ENCODE data around the gene AUH.
A peak's percentile ranks its signal among the peaks of the same experiment; 100 is the strongest.
"Not testable (repeated sequence)": the region's sequence is repeated elsewhere in the genome, so short reads cannot be mapped to it uniquely, and the experiment has no call there.

Gene AUH

DNA sequence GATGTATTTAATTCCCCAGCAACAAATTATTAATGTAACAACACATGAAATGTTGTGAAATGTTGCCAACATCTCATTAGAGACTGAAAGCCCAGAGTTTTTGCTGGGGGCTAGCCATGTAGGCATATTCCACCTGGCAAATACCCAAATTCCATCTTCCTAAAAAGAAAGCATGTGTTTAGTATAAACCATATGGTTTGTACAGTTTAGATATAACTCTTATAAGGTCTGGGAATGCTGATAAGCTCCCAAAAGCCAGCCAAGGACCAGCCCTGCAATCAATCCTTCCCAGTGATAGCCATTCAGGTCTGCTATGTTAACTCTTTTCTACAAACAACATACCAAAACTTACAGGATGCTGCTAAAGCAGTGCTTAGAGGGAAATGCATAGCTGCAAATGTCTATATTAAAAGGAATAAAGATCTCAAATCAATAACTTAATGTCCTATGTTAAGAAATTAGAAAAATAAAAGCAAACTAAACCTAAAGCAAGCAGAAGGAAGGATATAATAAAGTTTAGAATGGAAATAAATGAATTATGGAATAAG is 158.9 kb downstream of the AUH start:
- DNase-seq, result no peak

DNA sequence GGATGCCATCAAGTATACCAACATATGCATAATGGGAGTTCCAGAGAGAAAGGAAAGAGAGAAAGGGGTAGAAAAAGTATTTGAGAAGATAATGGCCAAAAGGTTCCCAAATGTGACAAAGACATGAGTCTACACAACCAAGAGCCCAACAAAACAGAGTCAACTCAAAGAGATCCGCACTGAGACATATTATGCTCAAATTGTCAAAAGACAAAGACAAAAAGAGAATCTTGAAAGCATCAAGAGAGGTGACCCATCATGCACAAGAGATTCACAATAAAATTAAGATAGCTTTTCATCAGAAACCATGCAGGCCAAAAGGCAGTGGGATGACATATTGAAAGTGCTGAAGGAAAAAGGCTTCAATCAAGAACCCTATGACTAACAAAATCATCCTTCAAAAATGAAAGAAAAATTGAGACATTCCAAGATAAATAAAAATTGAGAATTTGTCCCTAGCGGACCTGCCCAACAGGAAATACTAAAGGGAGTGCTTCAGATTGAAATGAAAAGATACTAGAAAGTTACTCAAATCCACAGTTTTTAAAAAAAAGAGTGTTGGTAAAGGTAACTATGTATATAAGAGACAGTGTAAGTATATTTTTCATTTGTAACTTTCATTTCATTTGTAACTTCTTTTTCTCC is 160.9 kb downstream of the AUH start:
- no peak for DNase-seq

DNA sequence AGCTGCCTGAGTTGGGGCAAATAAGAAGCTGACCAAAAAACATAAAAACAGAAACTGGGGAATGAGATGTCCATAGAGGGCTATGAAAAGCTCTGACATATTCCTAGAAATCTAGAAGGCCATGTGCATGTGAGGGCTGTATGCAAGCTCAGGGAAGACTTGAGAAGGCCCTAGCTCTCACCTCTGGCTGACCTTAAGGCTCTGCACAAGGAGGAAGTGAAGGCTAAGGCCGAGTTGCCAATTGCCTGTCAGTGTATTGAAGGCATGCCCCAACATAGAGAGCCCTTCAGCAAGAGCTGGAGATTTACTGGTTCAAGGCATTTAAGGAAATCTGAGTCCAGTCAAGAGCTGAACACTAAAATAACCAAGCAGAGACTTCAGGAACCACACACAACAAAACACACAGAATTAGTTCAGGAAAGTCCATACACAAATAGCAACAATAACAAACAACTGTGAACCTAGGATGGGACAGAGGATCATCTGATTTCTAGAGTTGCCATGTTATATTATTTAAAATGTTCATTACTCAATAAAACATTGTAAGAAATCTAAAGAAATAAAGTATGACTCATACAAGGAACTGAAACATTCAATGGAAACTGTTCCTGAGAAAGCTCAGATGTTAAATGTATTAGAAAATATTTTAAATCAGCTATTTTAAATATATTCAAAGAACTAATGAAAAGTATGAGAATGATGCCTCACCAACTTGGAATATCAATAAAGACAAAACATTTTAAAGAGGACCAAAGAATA is 161.8 kb downstream of the AUH start:
- no peak for DNase-seq

DNA sequence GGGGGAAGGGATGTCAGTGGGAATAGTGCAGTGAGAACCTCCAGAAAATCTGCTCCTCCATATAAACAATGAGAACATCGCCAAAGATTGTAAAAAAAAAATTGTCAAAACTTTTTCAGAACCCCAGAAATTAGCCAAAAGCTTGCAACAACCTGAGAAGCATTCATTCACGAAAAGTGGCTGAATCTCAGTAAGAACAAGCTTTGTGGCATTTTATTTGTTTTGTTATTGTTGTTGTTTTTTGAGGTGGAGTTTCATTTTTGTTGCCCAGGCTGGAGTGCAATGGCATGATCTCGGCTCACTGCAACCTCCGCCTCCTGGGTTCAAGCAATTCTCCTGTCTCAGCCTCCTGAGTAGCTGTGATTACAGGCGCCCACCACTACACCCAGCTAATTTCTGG is 162.8 kb downstream of the AUH start:
- DNase-seq, result not testable (repeated sequence)

DNA sequence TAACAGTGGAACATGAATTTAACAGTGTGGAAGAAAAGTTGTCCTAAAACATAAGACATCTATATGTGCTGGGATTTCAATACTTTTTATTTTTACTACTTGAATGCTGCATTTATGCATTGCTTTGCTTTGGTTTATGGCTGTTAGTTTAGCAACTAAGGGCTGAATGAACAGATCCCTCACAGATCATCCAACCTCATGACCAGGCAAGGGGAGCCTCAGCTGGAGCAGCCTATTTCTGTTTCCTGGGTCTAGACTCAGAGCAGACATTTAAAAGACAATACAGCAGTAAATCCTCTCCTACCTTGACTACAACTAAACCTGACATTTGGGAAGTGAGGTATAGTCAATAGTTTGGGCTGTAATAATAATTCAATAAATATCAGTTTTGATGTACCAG is 163.3 kb downstream of the AUH start:
- no peak for DNase-seq

DNA sequence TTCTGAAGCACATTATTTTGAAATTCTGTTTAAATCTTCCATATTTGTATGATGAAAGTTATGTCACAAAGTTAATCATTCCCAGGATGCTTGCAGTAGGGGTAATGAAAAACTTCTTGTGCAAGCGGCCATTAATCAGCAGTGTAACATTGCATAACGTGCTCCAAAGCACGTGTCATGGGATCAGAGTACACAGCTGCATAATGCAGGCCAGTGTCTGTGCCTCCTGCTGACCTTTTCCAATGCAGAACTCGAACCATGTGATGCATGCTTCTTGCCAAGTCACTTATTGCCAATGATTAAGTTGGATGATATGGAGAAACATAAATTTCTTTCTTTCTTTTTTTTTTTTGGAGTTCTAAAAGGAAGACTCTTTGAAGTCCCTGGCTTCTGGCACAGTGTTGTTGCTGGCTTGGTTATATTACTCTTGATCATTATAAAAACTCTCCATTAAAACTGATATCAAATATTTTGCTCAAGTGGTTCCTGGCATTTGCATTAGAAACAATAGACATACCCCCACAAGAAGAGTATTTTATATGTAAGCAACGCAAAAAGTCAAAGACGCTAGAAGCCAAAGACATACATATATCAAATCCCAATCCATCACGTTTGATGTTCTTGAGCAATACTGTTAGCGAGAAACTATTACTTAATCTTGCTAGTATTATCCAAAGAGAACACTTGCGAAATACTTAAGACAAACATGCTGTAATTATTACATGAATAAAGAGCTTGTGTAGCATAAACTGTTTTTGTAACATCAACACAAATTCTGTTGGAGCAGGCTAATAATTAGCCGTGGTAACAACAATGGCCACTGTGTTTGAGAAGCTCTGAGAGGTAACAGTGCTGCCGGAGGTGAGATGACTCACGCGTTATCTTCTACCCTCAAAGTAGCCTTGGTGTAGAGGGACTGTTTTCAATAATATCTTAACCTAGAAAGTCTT is 164.2 kb downstream of the AUH start:
- DNase-seq, result no peak

DNA sequence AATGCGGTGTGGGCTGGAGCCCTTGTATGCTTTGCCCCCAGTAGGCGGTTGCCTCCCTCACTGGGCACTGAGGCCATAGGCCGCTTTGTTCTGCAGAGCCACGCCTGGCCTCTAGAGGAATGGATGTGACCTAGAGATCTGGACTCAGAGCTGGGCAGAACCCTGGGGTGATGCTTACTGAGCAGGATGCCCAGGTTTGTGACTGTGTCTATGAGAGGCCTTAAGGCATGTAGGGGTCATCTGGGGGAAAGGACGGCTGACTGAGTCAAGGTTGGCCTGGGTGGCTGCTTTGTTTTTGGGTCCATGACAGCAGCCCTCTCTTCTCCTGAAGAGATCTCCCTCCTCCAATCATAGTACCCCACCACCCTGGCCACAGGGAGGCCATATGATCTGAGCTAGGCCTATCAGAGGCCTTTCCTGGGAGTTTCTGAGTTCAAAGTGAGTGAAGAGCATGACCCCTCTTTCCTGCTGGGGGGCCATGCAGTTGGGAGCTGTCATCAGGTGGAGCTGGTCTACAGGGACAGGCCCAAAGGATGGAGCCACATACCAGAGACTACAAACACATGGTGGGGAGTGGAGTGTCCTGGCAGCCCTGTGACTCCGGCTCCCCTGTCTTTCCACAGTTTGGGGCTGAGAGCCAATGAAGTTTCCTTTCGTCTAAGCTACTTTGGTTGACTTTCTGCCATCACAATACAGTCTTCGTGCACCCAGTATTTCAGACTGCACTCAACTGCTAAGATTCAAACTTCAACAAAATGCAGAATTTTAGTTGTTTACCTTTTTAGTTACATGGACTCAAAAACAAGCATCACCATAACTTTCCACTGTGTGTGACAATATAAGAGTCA is 165.4 kb downstream of the AUH start:
- DNase-seq, result no peak

DNA sequence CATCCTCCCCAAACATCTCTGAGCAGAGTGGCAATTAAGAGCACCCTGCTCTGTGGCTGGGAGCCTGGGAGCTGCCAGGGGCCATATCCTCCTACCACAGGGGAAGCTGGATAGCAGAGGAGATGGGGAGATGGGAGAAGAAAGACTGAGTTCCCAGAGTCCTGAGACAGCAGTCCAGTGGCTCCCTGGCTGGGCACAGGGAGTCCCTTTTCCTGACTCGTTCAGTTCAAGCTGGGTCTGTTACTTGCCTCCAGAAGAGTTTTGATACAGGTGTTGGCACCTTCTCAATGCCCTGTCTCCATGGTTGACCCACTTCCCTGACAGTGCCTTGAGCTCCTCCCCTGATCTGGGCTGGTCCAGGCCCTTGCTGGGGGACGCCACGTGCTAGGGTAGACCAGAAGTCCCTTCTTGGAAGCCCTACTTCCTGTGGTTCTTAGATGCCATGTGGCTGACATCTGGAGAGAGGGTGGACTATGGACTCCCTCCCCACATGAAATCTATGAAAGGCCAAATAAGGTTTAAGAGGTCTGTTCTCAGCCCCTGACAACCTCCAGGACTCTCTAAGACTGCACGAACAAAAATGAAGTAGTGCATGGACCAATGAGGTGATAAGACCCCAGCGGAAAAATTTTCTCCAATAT is 166.2 kb downstream of the AUH start:
- no peak for DNase-seq

DNA sequence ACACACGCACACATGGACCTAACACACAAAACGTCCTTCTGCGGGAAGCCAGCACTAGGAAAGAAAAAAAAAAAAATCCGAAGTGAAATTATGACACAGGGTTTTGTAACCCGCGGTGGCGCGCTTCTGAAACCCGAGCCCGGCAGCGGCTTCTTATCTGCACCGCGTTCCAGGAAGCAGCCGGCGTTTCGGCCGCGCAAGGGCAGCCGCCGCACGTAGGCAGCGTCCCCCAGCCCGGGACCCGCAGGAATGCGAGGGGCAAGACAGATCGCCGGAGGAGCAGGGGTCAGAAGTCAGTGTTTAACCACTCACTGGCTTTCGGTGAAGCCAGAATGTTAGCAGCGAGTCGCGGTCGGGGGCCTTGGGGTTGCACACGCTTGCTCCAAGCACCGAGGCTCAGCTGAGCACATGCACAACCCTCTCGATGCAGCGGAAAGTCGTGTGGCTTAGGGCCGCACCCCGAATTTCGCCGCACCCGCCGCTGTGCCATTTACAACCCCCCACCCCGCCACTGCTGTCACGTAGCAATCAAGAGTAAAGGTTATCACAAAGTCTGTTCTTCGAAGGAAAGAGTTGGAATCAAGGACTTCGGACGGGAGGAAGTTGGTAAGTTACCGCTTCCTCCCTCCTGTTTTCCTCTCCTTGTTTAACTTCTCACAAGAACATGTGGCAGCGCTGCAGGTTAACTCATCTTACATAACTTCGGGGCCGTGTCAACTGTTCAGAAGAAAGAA is 167.9 kb downstream of the AUH start:
- peak; percentile 31 for DNase-seq

DNA sequence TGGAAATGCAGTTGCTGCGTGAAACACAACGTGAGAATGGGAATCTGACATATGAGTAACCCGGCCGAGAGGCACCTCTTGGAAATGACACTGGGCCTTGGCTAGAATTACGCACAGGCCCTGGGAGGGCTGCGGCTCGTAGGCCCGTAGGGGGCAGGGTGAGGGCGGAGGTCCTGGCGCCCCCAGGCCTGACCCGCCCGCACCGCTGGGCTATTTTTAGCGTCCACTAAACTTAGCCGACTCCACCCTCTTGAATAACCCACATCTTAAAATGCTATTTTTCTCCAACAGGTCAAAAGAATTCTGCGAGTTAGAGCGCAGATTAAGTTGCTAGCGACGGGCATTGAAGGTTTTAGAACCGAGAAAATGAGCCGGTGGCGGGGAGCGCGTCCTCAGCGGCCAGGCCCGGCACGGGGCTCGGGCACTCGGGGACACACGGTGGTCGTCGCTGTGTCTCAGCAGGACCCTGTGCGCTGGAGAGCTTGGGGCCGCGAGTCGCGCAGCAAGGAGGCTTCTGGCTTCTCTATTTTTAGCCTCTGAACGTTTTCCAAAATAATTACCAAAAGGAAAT is 168.5 kb downstream of the AUH start:
- DNase-seq, result peak; percentile 54

DNA sequence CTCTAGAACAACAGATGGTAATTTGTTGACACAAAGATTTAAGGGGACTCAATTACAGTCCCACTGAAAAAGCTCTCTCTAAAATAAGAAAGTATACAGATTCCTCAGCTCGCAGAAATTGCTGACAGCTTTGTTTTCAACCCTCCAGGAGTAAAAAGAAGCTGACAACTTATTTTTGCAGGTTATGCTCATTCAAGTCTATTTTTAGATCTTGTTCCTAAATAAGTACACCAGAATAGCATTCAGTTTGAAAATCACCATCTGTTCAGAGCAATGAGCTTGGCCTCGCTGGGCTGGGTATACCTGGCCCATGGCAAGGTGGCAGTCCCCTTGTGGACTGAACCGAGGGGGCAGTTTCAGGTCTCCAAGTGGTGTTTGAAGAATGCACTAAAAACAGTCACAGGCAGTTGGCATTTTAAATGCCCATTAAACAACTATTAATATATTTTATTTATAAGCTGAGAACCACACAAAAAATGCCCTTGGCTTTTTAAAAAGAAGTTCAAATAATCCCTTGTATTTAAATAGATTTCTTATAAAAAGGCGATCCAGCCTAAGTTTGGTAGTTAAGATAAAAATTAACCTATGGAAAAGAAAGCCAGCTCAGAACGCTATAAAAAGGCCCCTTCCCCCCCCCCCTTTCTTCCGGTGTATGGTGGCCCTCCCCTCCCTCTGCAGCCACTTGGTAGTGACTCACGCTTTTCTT is 169.2 kb downstream of the AUH start:
- no peak for DNase-seq

DNA sequence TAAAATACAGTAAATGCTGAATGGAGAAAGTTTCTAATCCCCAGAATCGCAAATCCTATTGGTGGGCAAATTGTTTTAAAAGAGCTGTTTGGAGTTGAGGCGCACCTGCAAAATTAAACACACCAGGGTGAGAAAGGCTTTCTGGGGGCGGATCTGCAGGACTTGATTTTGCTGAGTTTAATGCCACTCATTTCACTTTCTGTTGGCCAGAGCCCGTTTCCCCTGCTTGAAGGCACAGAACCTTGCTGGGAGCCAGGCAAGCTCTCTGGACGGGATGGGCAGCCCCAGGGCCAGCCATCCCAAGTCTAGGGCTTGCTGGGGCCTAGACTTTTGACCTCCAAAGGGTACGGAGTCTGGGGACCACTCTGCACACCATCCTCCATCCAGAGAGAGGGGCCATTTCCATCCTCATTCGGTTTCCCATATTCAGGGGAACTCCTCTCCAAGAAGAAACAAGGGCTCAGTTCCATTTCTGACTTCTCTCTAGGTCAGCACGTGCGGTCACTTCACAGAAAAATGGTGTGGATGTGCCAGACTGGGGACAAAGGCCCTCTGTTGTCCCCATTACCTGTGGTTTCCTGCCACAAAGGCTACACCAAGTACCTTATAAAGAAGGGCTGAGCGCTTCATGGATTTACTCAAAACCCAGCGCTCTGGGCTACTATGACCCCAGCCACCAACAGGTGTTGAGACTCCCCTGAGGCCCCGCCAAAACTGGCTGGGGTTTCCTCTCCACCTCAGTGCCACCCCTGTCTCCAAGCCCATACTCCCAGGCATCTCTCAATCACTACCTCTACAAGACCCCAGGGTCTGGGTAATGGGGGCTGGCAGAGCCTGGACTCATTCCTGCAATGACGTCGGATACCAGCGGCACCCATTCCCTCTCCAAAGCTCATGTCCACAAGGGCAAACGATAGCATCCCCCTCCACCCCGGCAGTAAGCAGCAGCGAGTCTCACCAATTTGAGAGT is 170.0 kb downstream of the AUH start:
- no peak for DNase-seq

DNA sequence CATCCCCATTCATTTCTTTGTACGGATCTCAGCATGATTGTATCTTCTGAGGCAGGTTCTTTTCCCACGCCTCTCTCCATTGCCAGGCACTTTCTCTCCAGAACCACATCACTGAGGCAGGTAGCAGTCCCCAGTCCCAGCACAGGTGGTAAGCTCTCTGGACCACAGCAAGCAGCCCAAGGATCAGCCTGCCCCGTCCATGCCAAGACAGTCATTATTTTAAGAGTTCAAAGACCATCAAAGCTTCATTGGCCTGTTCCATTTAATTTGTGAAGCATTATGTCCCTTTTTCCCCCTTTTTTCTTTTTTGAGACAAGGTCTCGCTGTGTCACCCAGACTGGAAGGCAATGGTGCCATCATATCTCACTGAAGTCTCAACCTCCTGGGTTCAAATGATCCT is 171.7 kb downstream of the AUH start:
- DNase-seq, result no peak

DNA sequence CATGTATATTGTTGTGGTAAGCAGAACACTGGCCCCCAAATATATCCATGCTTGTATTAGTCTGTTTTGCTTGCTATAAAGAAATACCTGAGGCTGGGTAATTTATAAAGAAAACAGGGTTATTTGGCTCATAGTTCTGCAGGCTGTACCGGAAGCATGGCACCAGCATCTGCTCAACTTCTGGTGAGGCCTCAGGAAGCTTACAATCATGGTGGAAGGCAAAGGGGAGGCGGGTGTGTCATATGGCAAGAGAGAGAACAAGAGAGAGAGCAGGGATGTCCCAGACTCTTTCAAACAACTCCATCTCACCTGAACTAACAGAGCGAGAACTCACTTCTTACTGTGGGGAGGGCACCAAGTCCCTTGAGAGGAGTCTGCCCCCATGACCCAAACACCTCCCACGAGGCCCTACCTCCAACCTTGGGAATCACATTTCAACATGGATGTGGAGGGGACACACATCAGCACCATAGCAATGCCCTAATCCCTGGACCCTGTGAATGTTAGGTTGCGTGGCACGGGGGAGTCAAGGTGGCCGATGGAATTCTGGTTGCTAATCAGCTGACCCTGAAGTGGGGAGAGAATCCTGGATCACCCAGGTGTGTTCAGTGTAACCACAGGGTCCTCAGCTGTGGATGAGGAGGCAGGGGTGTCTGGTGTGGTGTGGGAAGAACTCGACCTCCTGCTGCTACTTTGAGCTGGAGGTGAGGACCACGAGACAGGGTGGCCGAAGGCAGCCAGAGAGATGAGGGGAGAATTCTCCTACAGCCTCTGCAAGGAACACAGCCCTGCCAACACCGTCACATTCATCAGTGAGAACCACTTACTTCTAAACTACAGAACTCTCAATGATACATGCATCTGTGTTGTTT is 172.8 kb downstream of the AUH start:
- no peak for DNase-seq

DNA sequence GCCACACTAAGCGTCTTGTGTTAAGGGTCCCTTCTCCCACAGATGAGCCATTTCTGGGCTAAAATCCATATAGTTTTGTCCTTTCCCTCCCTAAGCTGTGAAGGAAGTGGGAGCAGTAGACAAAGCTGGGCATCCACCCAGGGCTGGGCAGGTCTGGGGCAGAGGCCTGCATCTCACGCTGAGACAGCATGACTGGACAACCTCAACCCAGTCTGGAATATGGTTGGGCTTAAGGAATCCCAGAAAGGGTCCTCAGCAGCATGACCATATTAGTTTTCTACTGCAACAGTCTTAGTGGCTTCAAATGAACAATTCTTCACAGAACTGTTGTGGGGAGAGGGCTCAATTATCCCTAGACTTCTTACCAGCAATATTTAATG is 173.8 kb downstream of the AUH start:
- DNase-seq, result no peak

DNA sequence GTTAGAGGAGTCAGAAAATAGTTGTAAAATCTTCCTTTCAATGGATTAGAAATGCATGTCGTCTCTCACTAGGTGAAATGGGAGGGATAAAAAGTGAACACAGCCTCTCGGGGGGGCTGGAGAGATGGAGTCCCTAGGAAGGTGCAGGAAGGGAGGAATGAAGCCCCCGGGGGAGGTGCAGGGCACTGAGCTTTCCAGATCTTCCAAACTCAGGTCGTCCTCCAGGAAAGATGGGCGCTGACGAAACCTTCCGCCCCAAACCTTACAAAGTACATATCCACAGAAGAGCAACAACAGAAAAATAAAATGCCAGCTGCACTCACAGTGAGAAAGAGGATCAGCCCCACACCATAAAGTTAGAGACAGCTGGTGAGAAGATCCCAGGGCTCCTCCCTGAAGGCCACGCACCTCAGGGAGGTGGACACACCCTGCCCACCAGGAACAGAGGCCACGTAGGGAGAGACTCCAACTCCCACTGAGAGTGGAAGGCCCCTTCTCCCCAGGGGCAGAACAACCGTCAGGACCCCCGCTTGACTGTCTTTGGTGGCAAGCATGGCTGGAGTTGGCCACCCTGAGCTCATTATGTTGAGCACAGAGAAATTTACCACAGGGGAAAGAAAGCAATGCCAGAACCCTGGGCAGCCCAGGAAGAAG is 174.3 kb downstream of the AUH start:
- DNase-seq, result no peak

DNA sequence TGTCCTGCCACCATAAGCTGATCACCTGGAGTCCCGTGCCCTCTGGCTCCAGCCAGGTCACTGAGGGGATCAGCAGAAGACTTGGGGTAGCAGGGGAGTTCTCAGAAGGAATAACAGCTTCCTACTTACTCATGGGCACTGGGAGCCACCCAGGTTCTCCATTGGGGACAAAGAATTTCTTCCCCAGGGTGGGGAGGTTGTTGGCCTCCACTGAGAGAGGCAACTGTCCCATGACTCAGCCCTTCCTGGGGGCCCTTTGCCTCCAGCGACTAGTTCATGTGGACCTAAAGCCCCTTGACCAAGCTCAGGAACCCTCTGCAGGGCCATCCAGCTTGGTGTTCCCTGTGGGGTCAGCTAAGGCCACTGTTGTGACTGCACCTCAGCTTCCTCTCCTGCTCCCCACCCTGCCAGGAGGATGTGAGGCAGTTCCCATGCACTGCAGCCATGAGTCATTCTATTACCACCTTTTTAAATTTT is 175.0 kb downstream of the AUH start:
- no peak for DNase-seq
